ENCODE measurements around the gene STOX2.

Gene STOX2

DNA sequence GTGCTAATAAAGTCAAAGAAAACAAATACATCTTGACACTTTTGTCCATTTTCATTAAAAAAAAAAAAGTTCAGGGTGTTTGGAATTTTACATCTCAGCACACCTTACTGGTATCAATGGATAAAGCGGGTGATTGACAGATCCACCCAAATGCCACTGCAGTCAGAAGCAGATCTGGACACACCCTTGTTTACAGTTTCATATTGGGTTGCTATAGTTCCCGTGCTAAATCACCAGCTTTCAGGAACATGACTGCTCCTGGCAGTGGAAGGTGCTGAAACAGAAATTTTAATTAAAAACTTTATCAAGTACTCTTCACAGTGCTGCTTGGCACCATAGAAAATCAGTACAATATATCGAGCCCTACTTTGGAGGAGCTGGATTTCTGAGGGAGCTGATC, 116.3 kb downstream of the STOX2 start:
- TF ChIP-seq, protein P1, sequence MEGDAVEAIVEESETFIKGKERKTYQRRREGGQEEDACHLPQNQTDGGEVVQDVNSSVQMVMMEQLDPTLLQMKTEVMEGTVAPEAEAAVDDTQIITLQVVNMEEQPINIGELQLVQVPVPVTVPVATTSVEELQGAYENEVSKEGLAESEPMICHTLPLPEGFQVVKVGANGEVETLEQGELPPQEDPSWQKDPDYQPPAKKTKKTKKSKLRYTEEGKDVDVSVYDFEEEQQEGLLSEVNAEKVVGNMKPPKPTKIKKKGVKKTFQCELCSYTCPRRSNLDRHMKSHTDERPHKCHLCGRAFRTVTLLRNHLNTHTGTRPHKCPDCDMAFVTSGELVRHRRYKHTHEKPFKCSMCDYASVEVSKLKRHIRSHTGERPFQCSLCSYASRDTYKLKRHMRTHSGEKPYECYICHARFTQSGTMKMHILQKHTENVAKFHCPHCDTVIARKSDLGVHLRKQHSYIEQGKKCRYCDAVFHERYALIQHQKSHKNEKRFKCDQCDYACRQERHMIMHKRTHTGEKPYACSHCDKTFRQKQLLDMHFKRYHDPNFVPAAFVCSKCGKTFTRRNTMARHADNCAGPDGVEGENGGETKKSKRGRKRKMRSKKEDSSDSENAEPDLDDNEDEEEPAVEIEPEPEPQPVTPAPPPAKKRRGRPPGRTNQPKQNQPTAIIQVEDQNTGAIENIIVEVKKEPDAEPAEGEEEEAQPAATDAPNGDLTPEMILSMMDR (IDR thresholded peaks at IDR 0.05; ENCODE audit: poor library complexity, severe bottlenecking): no peak
- H3K27ac ChIP-seq (ENCODE audit: poor library complexity, severe bottlenecking): no peak overlapping the region
- no peaks in the 10 kb centered on the region for H3K27me3 ChIP-seq (ENCODE audit: insufficient read depth, poor library complexity, severe bottlenecking)
- ATAC-seq (ENCODE audit: low read depth) (peak; percentile 51; the same call in 2 of the 3 replicates), DNase-seq (ENCODE audit: low spot score) (no peak)
- H3K4me1 ChIP-seq (ENCODE audit: insufficient read depth, poor library complexity, severe bottlenecking): peaks cover 11% of the 10 kb centered on the region
- no peaks in the 10 kb centered on the region for H3K36me3 ChIP-seq (ENCODE audit: low read depth)
- H3K9me3 ChIP-seq (ENCODE audit: severe bottlenecking): peaks cover 2% of the 10 kb centered on the region
- no peak overlapping the region for H3K4me3 ChIP-seq (ENCODE audit: severe bottlenecking)

DNA sequence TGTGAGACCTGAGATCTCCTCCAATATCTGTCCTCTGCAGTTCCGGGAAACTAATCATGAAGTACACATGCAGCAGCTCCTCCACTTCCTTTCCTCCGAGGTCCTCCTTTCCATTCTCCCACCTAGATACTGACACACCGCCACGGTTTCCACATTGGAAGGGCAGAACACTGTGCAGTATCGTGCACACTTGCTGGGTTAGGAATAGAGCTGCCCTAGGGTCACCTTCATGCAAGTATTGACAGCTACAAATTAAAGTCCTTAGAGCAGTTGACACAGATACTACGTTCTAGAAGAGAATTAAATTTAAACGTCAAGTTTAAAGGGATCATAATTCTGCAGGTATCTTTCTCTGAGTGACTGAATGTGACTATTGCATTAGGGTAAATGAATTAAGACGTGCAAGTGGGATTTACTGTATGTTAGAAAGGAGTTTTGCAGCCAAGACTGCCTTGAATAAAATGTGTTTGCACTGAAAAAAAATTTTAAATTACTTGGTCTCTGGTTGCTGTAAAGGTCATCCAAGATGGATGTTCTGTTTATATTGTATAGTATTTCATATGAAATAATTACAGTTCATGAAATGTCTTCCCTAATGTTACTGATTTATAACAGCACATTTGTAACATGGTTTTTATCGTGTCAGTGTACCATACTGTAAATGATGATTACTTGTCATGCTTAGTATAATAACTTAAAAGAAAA, 117.7 kb downstream of the STOX2 start:
- ATAC-seq (ENCODE audit: low read depth): no peak
- no peak overlapping the region for H3K27ac ChIP-seq (ENCODE audit: poor library complexity, severe bottlenecking)
- TF ChIP-seq, protein P1 (IDR thresholded peaks at IDR 0.05; ENCODE audit: poor library complexity, severe bottlenecking): no peak
- no peaks in the 10 kb centered on the region for H3K36me3 ChIP-seq (ENCODE audit: low read depth)
- H3K27me3 ChIP-seq (ENCODE audit: insufficient read depth, poor library complexity, severe bottlenecking): no peaks in the 10 kb centered on the region
- H3K4me3 ChIP-seq (ENCODE audit: severe bottlenecking): no peak overlapping the region
- DNase-seq (ENCODE audit: low spot score): no peak
- peaks cover 2% of the 10 kb centered on the region for H3K9me3 ChIP-seq (ENCODE audit: severe bottlenecking)
- H3K4me1 ChIP-seq (ENCODE audit: insufficient read depth, poor library complexity, severe bottlenecking): peaks cover 11% of the 10 kb centered on the region

DNA sequence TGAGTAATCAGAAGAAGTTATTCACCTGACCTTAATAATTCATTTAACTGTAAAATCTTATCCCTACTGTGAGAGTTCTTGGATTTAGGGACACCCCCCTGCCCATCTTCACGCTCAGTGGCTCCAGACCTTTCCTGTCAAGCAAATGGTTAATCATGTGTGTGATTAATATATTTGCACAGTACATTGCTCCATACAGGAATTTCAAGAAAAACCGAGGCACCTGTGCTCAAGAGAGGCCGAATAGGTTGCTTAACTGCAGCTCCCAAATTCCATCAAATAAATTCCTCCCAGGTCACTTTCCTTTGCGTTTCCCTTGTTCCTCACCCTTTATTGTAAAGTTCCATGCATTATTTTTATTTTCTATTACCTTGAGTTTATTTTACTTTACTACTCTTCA, 119.5 kb downstream of the STOX2 start:
- peak; percentile 35; the same call in 1 of the 3 replicates for ATAC-seq (ENCODE audit: low read depth)
- DNase-seq (ENCODE audit: low spot score): no peak
- Histone ChIP-seq H3K36me3 (ENCODE audit: low read depth) (no peaks in the 10 kb centered on the region), H3K27me3 (ENCODE audit: insufficient read depth, poor library complexity, severe bottlenecking) (no peaks in the 10 kb centered on the region), H3K9me3 (ENCODE audit: severe bottlenecking) (peaks cover 2% of the 10 kb centered on the region), H3K4me1 (ENCODE audit: insufficient read depth, poor library complexity, severe bottlenecking) (no peaks in the 10 kb centered on the region), H3K27ac (ENCODE audit: poor library complexity, severe bottlenecking) (no peak overlapping the region), H3K4me3 (ENCODE audit: severe bottlenecking) (no peak overlapping the region)
- TF ChIP-seq, protein P1 (IDR thresholded peaks at IDR 0.05; ENCODE audit: poor library complexity, severe bottlenecking): no peak

DNA sequence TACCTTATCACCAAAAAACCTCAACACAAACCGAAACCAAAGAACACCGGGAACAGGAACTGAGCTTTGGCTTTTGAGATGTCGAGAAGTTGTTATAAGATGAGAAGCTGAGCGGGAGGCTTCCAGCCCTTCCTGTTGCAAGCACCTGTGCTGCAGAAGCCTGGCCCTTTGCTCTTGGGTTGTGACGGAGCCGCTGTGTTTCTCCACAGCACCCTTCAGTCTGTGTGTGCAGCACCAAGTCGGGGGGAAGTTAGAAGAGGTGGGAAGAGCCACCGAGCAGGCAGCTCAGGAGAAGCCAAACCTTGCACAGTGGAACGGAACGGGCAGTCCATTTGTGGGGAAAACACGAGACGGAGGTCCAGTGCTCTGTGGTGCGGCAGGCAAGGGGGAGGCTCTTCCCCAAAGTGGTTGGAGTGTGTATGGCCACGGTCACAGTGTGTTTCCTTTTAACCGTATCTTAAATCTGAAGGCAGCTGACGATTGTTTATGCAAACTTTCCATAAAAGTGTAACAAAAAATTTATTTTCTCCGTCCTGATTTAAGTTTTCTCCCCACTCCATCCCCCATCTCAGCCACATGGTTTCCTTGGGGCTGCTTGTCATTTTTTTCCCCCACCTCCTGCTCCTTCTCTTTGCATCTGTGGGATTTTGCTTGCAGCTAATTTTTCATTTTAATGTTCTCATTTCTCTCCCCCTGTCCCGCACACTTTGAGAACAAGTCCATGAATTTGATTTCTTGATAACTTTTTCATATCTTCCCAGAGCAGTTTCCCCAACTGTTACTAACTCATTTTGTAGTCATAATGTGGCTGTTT, 123.7 kb downstream of the STOX2 start:
- no peak overlapping the region for H3K4me3 ChIP-seq (ENCODE audit: severe bottlenecking)
- no peaks in the 10 kb centered on the region for H3K27me3 ChIP-seq (ENCODE audit: insufficient read depth, poor library complexity, severe bottlenecking)
- no peaks in the 10 kb centered on the region for H3K4me1 ChIP-seq (ENCODE audit: insufficient read depth, poor library complexity, severe bottlenecking)
- no peaks in the 10 kb centered on the region for H3K9me3 ChIP-seq (ENCODE audit: severe bottlenecking)
- H3K36me3 ChIP-seq (ENCODE audit: low read depth): no peaks in the 10 kb centered on the region
- ATAC-seq (ENCODE audit: low read depth): no peak
- H3K27ac ChIP-seq (ENCODE audit: poor library complexity, severe bottlenecking): no peak overlapping the region
- no peak for DNase-seq (ENCODE audit: low spot score)
- TF ChIP-seq, protein P1 (IDR thresholded peaks at IDR 0.05; ENCODE audit: poor library complexity, severe bottlenecking): no peak
